ENCODE data around the gene NUDT16L1. TPM values are rescaled to one million over a fixed set of nuclear protein-coding genes. Genes with fewer than 3 reads are reported as not detected.

NUDT16L1 gene
- total and polyA plus RNA-seq, 2 of the 8 experiments (the other 6 are each of a cell fraction or from before 2014, with no cell fraction given), result 34.8 to 77.3 TPM

- TF ChIP-seq, protein P1, sequence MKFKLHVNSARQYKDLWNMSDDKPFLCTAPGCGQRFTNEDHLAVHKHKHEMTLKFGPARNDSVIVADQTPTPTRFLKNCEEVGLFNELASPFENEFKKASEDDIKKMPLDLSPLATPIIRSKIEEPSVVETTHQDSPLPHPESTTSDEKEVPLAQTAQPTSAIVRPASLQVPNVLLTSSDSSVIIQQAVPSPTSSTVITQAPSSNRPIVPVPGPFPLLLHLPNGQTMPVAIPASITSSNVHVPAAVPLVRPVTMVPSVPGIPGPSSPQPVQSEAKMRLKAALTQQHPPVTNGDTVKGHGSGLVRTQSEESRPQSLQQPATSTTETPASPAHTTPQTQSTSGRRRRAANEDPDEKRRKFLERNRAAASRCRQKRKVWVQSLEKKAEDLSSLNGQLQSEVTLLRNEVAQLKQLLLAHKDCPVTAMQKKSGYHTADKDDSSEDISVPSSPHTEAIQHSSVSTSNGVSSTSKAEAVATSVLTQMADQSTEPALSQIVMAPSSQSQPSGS (IDR thresholded peaks at IDR 0.05; ENCODE audit: low read length), result no peak
- TF ChIP-seq CTCF (IDR thresholded peaks at IDR 0.05; ENCODE audit: control extremely low read depth in 1 of 3, insufficient read depth in 1 of 3, low read depth in 1 of 3, low read length in 3 of 3) (no peak), RNF2 (IDR thresholded peaks at IDR 0.05; ENCODE audit: borderline replicate concordance, low read depth, low read length, missing control alignments, poor library complexity, severe bottlenecking) (no peak), CHD1 (IDR thresholded peaks at IDR 0.05; ENCODE audit: low read depth, low read length) (no peak)
These were observed 9.2 kb upstream of the NUDT16L1 start (continued) for GRCh38 chr16:4684058-4684715.

Measured in H1 (cell line).